HEK293 (cell line): ENCODE data around the gene PET100.

ENCODE experiments used
- BCL11A ChIP-seq: fragments of 450-650 bp; formaldehyde crosslinking; IDR thresholded peaks from 2 replicates; pipeline ENCODE4 v1.5.1; 2016; ENCODE audit warnings: low read depth, missing biosample characterization, missing genetic modification characterization
- KLF8 ChIP-seq: fragments of 450-650 bp; formaldehyde crosslinking; IDR thresholded peaks from 2 replicates; pipeline ENCODE4 v1.5.1; 2016; ENCODE audit warnings: missing biosample characterization, missing genetic modification characterization
- ZBTB8A ChIP-seq: fragments of 450-650 bp; formaldehyde crosslinking; IDR thresholded peaks from 2 replicates; pipeline ENCODE4 v1.5.1; 2016; ENCODE audit warnings: missing biosample characterization, missing genetic modification characterization
- ZFP37 ChIP-seq: fragments of 450-650 bp; formaldehyde crosslinking; IDR thresholded peaks from 2 replicates; pipeline ENCODE4 v1.5.1; 2016; ENCODE audit warnings: missing biosample characterization, missing genetic modification characterization
- ZNF121 ChIP-seq: fragments of 450-650 bp; formaldehyde crosslinking; IDR thresholded peaks from 2 replicates; pipeline ENCODE4 v1.5.1; 2016; ENCODE audit warnings: missing biosample characterization, missing genetic modification characterization
- ZNF138 ChIP-seq: fragments of 450-650 bp; formaldehyde crosslinking; IDR thresholded peaks from 2 replicates; pipeline ENCODE4 v1.5.1; 2016; ENCODE audit warnings: missing biosample characterization, missing genetic modification characterization, borderline replicate concordance
- ZNF184 ChIP-seq: fragments of 450-650 bp; IDR thresholded peaks from 2 replicates; pipeline ENCODE4 v1.5.1; 2018; ENCODE audit warnings: missing biosample characterization, mild to moderate bottlenecking, missing genetic modification characterization
- ZNF274 ChIP-seq, 2 experiments: fragments of 200-500 bp in 1 of 2; fragments of 450-650 bp in 1 of 2; sonication (Bioruptor generic) in 1 of 2; formaldehyde crosslinking in 1 of 2; IDR thresholded peaks; 2 replicates each; pipeline versions ENCODE4 v1.5.1 to v1.6.1; 2014 to 2016; ENCODE audit warnings: borderline replicate concordance in 1 of 2, inconsistent platforms in 1 of 2, low read length in 1 of 2, missing biosample characterization in 1 of 2, missing genetic modification characterization in 1 of 2
- ZNF350 ChIP-seq: fragments of 450-650 bp; formaldehyde crosslinking; IDR thresholded peaks from 2 replicates; pipeline ENCODE4 v1.5.0; 2017; ENCODE audit warnings: missing biosample characterization, mild to moderate bottlenecking, missing genetic modification characterization
- ZNF785 ChIP-seq: fragments of 450-650 bp; formaldehyde crosslinking; IDR thresholded peaks from 2 replicates; pipeline ENCODE4 v1.5.1; 2016; ENCODE audit warnings: missing biosample characterization, missing genetic modification characterization
- TF ChIP-seq, protein P1 (sequence below): fragments of 450-650 bp; formaldehyde crosslinking; IDR thresholded peaks from 2 replicates; pipeline ENCODE4 v1.5.1; 2016; ENCODE audit warnings: missing biosample characterization, missing genetic modification characterization
- TF ChIP-seq, protein P2 (sequence below): fragments of 450-650 bp; formaldehyde crosslinking; IDR thresholded peaks from 2 replicates; pipeline ENCODE4 v1.5.1; 2016; ENCODE audit warnings: missing biosample characterization, missing genetic modification characterization, low read depth
- TF ChIP-seq, protein P3 (sequence below): fragments of 450-650 bp; formaldehyde crosslinking; IDR thresholded peaks from 2 replicates; pipeline ENCODE4 v1.5.1; 2016; ENCODE audit warnings: missing biosample characterization, missing genetic modification characterization
- TF ChIP-seq, protein P4 (sequence below): fragments of 450-650 bp; formaldehyde crosslinking; optimal IDR thresholded peaks from 2 replicates; pipeline ENCODE3; 2016; ENCODE audit warnings: missing biosample characterization, mild to moderate bottlenecking, missing genetic modification characterization

DNA sequence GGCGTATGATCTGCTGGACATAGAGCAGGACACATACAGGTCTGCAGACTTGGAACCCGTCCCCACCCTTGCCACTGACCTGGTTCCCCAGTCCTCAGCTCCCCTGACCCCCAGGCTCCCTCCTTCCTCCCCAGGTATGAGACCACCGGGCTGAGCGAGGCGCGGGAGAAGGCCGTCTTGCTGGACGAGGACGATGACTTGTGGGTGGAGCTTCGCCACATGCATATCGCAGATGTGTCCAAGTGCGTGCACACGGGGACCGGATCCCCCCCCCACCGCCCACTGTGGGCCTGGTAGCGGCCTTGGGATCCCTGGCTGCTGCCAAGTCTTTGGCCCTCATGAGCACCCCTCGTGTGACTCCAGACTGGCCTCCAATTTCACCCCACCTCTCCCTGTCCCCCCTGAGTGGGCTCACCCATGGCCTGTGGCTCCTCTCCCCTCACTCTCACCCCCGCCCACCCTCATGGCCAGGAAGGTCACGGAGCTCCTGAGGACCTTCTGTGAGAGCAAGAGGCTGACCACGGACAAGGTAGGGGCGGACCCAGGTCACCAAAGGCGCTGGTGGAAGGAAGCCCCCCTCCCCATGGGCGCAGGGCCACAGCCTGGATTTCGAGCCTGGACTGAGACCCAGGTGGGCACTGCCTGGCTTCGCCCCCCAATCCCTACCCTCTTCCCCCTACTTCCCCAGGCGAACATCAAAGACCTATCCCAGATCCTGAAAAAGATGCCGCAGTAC is 12.9 kb downstream of the PET100 start:
- TF ChIP-seq ZNF121 (tag by site-specific recombination) (no peak), ZNF184 (tag by site-specific recombination) (no peak), ZBTB8A (tag by site-specific recombination) (no peak), ZNF274 (IDR thresholded peaks at IDR 0.05; ENCODE audit: low read length) (no peak), ZNF274 (tag by site-specific recombination; IDR thresholded peaks at IDR 0.05; ENCODE audit: borderline replicate concordance) (no peak), ZNF785 (tag by site-specific recombination) (no peak), BCL11A (tag by site-specific recombination) (no peak), ZNF350 (tag by site-specific recombination) (no peak), ZFP37 (no peak), KLF8 (no peak), ZNF138 (tag by site-specific recombination) (no peak)
- TF ChIP-seq, protein P1, sequence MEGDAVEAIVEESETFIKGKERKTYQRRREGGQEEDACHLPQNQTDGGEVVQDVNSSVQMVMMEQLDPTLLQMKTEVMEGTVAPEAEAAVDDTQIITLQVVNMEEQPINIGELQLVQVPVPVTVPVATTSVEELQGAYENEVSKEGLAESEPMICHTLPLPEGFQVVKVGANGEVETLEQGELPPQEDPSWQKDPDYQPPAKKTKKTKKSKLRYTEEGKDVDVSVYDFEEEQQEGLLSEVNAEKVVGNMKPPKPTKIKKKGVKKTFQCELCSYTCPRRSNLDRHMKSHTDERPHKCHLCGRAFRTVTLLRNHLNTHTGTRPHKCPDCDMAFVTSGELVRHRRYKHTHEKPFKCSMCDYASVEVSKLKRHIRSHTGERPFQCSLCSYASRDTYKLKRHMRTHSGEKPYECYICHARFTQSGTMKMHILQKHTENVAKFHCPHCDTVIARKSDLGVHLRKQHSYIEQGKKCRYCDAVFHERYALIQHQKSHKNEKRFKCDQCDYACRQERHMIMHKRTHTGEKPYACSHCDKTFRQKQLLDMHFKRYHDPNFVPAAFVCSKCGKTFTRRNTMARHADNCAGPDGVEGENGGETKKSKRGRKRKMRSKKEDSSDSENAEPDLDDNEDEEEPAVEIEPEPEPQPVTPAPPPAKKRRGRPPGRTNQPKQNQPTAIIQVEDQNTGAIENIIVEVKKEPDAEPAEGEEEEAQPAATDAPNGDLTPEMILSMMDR (tag by site-specific recombination) = no peak
- TF ChIP-seq, protein P2, sequence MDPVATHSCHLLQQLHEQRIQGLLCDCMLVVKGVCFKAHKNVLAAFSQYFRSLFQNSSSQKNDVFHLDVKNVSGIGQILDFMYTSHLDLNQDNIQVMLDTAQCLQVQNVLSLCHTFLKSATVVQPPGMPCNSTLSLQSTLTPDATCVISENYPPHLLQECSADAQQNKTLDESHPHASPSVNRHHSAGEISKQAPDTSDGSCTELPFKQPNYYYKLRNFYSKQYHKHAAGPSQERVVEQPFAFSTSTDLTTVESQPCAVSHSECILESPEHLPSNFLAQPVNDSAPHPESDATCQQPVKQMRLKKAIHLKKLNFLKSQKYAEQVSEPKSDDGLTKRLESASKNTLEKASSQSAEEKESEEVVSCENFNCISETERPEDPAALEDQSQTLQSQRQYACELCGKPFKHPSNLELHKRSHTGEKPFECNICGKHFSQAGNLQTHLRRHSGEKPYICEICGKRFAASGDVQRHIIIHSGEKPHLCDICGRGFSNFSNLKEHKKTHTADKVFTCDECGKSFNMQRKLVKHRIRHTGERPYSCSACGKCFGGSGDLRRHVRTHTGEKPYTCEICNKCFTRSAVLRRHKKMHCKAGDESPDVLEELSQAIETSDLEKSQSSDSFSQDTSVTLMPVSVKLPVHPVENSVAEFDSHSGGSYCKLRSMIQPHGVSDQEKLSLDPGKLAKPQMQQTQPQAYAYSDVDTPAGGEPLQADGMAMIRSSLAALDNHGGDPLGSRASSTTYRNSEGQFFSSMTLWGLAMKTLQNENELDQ (tag by site-specific recombination) = no peak
- TF ChIP-seq, protein P3, sequence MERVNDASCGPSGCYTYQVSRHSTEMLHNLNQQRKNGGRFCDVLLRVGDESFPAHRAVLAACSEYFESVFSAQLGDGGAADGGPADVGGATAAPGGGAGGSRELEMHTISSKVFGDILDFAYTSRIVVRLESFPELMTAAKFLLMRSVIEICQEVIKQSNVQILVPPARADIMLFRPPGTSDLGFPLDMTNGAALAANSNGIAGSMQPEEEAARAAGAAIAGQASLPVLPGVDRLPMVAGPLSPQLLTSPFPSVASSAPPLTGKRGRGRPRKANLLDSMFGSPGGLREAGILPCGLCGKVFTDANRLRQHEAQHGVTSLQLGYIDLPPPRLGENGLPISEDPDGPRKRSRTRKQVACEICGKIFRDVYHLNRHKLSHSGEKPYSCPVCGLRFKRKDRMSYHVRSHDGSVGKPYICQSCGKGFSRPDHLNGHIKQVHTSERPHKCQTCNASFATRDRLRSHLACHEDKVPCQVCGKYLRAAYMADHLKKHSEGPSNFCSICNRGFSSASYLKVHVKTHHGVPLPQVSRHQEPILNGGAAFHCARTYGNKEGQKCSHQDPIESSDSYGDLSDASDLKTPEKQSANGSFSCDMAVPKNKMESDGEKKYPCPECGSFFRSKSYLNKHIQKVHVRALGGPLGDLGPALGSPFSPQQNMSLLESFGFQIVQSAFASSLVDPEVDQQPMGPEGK (tag by site-specific recombination) = no peak
- TF ChIP-seq, protein P4, sequence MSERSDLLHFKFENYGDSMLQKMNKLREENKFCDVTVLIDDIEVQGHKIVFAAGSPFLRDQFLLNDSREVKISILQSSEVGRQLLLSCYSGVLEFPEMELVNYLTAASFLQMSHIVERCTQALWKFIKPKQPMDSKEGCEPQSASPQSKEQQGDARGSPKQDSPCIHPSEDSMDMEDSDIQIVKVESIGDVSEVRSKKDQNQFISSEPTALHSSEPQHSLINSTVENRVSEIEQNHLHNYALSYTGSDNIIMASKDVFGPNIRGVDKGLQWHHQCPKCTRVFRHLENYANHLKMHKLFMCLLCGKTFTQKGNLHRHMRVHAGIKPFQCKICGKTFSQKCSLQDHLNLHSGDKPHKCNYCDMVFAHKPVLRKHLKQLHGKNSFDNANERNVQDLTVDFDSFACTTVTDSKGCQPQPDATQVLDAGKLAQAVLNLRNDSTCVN (tag by site-specific recombination) = no peak
